MCF 10A (cell line): Measurements from ENCODE around the gene TMBIM6. TPM values are rescaled to one million over a fixed set of nuclear protein-coding genes. Genes with fewer than 3 reads are reported as not detected.

Experiments
- BruUV-seq: library from RNA; stranded (reverse); fragments of 400-500 nt; replicated peaks from 2 replicates; lab custom pipeline; 2021; lab: Mats Ljungman, UMichigan
- CTCF ChIA-PET: fragments of 300-600 bp; sonication (Branson Sonifier 250); formaldehyde crosslinking; extraction: SDS; loops from one replicate; lab custom pipeline; 2021; ENCODE audit warnings: antibody characterized with exemption, inconsistent platforms; lab: Yijun Ruan, JAX
- POLR2A ChIA-PET: fragments of 300-600, 350-650 bp; sonication (Branson Sonifier 250); formaldehyde crosslinking; extraction: SDS; loops from one replicate; lab custom pipeline; 2020; ENCODE audit warnings: antibody characterized with exemption, inconsistent platforms; lab: Yijun Ruan, JAX
- DNase-seq: peaks from one replicate; pipeline ENCODE4 v3.0.0-alpha.2; 2018; ENCODE audit not compliant: unreplicated experiment
- H3K27ac Mint-ChIP-seq: one replicate; pipeline ENCODE4 v1.8.0; 2022; ENCODE audit warnings: mild to moderate bottlenecking, low read depth, mixed read lengths; ENCODE audit not compliant: unreplicated experiment
- H3K27me3 Mint-ChIP-seq: one replicate; pipeline ENCODE4 v1.8.0; 2022; ENCODE audit warnings: mixed read lengths; ENCODE audit not compliant: insufficient read depth, unreplicated experiment
- H3K36me3 Mint-ChIP-seq: one replicate; pipeline ENCODE4 v1.8.0; 2022; ENCODE audit warnings: mild to moderate bottlenecking, moderate library complexity, mixed read lengths; ENCODE audit not compliant: insufficient read depth, unreplicated experiment
- H3K4me1 Mint-ChIP-seq: one replicate; pipeline ENCODE4 v1.8.0; 2022; ENCODE audit warnings: mixed read lengths; ENCODE audit not compliant: insufficient read depth, unreplicated experiment
- H3K4me3 Mint-ChIP-seq: one replicate; pipeline ENCODE4 v1.8.0; 2022; ENCODE audit warnings: mild to moderate bottlenecking, moderate library complexity, mixed read lengths; ENCODE audit not compliant: unreplicated experiment
- H3K9me3 Mint-ChIP-seq: one replicate; pipeline ENCODE4 v1.8.0; 2022; ENCODE audit warnings: mixed read lengths; ENCODE audit not compliant: unreplicated experiment
- intact Hi-C: fragments of 100-400 bp; cut with micrococcal nuclease; formaldehyde crosslinking; loops from 2 replicates; pipeline ENCODE4 v1.14.1; 2022
- total RNA-seq: library from RNA; stranded (reverse); gene quantifications from 2 replicates; pipeline ENCODE4 v1.2.3, GENCODE V29; 2022
- TF ChIP-seq, protein P1 (sequence below): fragments of 200-600 bp; IDR thresholded peaks from one replicate; pipeline ENCODE4 v1.8.0; 2022; ENCODE audit warnings: antibody characterized with exemption, mild to moderate bottlenecking; ENCODE audit not compliant: unreplicated experiment

The TMBIM6 gene
- total RNA-seq, 1 experiment from 2014 or later = 517 TPM

DNA sequence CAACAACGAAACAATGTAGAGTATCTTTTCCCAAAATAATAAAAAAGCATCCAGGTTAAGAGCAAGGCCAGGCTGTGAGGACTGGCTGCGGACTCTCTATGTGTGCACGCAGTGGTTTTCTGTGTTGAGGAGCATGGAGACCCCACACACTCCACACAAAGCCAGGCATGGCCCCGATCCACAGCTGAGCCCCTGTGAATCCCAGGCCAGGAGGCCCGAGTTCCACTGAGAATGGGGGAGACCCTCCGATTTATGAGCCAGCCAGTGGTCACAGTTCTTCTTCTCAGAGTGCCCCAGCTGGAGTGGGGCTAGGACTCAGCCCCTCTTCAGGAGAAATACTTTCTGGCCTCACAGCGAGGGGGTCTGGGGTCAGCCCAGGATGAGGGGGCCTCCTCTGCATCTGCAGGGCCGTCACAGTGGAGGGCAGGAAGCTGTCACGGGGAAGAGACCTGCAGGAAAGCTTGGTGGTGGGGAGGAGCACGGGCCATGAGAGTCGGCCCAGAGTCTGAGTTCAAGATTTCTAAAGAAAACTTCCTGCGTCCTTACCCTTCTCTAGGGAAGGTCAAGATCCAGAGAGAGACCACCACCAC, 66.7 kb downstream of the TMBIM6 start:
- Mint-ChIP-seq H3K4me3 (no peak overlapping the region), H3K36me3 (peaks cover 41% of the 10 kb centered on the region), H3K9me3 (no peaks in the 10 kb centered on the region), H3K27ac (no peak overlapping the region), H3K27me3 (no peaks in the 10 kb centered on the region), H3K4me1 (no peaks in the 10 kb centered on the region)
- TF ChIP-seq, protein P1, sequence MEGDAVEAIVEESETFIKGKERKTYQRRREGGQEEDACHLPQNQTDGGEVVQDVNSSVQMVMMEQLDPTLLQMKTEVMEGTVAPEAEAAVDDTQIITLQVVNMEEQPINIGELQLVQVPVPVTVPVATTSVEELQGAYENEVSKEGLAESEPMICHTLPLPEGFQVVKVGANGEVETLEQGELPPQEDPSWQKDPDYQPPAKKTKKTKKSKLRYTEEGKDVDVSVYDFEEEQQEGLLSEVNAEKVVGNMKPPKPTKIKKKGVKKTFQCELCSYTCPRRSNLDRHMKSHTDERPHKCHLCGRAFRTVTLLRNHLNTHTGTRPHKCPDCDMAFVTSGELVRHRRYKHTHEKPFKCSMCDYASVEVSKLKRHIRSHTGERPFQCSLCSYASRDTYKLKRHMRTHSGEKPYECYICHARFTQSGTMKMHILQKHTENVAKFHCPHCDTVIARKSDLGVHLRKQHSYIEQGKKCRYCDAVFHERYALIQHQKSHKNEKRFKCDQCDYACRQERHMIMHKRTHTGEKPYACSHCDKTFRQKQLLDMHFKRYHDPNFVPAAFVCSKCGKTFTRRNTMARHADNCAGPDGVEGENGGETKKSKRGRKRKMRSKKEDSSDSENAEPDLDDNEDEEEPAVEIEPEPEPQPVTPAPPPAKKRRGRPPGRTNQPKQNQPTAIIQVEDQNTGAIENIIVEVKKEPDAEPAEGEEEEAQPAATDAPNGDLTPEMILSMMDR = no peak
- intact Hi-C loops = no loop called here
- CTCF ChIA-PET = interaction anchor here (0.7 to 1.2 kb wide), 2 partner anchors 262 to 267 kb away, joined by 3 to 4 read pairs; no protein-coding TSS in a partner anchor
- no peak for DNase-seq
- no TSS peak for BruUV-seq
- POLR2A ChIA-PET = no interaction called here

DNA sequence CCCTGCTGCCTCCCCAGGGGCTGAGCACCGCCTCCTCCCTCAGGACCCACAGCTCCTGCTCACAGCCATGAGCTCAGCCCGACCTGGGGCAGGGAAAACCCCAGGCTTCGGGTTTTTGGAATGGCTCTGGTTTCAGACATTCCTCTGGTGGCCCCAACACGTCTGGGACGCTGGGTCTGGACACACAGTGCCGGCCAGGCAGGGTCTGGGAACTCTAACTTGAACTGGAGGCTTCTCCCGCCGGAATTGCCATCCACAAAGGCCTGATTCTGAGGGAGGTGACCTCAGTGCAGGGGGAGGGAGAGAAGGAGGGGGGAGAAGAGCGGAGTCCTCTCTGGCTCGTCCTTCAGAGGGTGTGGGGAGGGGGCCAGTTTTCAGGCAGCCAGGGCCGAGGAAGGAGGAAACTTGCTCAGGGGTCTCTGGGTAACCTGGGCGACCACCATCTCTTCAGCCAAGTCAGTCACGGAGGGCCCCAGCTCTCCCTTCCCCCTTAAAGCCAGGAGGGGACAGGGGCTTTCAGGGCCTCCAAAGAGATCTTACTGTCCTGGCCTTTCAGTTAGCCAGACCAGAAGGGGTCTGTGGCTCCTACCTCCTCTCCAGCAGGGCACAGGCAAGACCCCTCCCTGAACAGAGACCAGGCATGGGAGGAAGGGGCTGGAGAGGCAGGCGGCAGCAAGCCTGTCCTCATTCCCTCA, 67.5 kb downstream of the TMBIM6 start:
- Mint-ChIP-seq H3K36me3 (peaks cover 35% of the 10 kb centered on the region), H3K4me3 (no peak overlapping the region), H3K27ac (no peak overlapping the region), H3K27me3 (no peaks in the 10 kb centered on the region), H3K9me3 (no peaks in the 10 kb centered on the region), H3K4me1 (no peaks in the 10 kb centered on the region)
- intact Hi-C loops = no loop called here
- ChIA-PET CTCF (interaction anchor here (0.7 to 1.2 kb wide), 2 partner anchors 261 to 266 kb away, joined by 3 to 4 read pairs; no protein-coding TSS in a partner anchor), POLR2A (no interaction called here)
- no peak for DNase-seq
- BruUV-seq = no TSS peak
- TF ChIP-seq, protein P1 = no peak

DNA sequence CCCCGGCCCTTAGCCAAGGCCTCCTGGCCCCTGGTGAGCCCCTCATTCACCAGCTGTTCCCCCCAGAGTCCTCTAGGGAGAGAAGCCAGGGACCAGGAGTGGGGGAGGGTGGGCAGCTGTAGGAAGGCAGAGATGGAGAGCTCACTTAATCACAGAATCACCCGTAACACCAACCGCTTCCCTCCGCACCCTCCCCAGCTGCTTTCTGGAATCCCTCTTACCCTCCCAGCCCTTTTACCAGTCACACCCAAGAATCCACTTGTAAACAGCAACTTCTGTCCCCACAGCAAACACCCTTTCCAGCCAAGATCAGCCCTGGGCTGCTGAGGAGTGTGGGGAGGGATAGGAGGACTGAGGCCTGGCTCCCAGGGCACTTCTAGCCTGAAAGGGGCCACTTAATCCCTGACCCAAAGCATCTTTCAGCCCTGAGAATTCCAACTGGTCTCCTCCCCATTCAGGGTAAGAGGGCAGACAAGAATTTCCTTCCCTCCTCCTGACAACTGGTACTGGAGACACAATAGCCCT, 68.1 kb downstream of the TMBIM6 start:
- Mint-ChIP-seq H3K36me3 (peaks cover 30% of the 10 kb centered on the region), H3K27ac (no peak overlapping the region), H3K4me1 (no peaks in the 10 kb centered on the region), H3K27me3 (no peaks in the 10 kb centered on the region), H3K9me3 (no peaks in the 10 kb centered on the region), H3K4me3 (no peak overlapping the region)
- no TSS peak for BruUV-seq
- ChIA-PET POLR2A (no interaction called here), CTCF (interaction anchor here (1.2 kb wide), 1 partner anchor 261 kb away, joined by 4 read pairs; no protein-coding TSS in a partner anchor)
- intact Hi-C loops = no loop called here
- TF ChIP-seq, protein P1 = no peak
- DNase-seq = no peak

DNA sequence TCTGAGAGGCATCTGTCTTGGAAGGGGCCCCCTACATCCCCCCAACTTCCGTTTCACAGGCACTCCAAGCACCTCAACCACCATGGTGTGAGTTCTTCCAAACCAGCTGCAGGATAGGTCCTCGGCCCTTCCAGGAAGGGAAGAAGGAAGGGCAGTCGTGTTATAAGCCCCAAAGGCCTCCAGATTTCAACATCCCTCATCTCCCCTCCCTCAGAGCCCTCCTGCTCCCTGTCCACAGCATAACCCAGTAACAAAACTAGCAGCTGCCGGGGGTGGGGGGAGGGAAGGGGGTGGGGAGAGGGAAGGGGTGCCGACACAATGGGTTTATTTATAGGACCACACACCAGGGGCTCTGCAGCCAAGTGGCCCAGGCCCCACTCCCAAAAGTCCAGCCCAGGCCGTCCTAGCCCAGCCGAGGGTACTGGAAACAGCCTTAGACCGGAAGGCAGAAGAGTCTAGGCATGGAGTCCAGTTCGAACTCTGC, 68.6 kb downstream of the TMBIM6 start:
- POLR2A ChIA-PET = no interaction called here
- peaks cover 25% of the 10 kb centered on the region for H3K36me3 Mint-ChIP-seq
- intact Hi-C loops = no loop called here
- CTCF ChIA-PET = interaction anchor here (0.7 kb wide), 1 partner anchor 14 kb away, joined by 3 read pairs; no protein-coding TSS in a partner anchor
- H3K9me3 Mint-ChIP-seq = no peaks in the 10 kb centered on the region
- H3K4me1 Mint-ChIP-seq = no peaks in the 10 kb centered on the region
- H3K4me3 Mint-ChIP-seq = no peak overlapping the region
- H3K27me3 Mint-ChIP-seq = no peaks in the 10 kb centered on the region
- DNase-seq = no peak
- no peak overlapping the region for H3K27ac Mint-ChIP-seq
- no TSS peak for BruUV-seq
- TF ChIP-seq, protein P1 = no peak
